Measurements from ENCODE around the gene LMBR1L. TPM values are rescaled to one million over a fixed set of nuclear protein-coding genes. Genes with fewer than 3 reads are reported as not detected.

Gene LMBR1L
- total and polyA plus RNA-seq, 8 donors: 12.9 to 76.5 (median 22.7) TPM

DNA sequence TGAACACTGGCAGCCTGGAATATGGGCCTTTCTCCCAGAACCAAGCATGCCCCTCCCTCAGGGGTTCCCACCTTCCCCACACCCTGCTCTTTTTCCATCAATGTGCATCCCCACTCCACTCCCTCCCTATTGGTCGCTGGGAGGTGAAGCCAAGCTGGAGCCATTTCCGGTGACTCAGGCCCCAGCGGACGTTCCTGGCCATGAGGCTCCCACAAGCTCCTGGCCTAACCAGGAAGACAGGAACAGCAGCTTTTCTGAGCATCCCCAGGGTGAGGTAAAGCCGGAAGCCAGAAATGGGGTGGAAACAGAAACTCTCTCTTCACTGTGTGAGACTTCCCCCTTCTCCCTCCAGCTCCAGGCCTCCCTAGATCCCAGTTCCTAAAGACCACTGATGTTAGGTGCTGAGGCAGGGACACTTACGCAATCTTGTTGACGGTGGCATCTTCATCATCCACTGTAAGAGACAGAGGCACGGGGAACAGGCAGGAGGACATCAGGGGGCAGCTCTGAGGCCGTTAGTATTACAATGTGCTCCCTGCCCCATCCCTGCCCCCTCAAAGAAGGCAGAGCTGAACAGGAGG lies 5.1 kb downstream of the LMBR1L start:
- DNase-seq (no peak), FAIRE-seq (no peak), ATAC-seq (no peak)
- WGBS, 2 donors: 84 to 85% methylated on average over 9 of the region's 9 CpGs
- Histone ChIP-seq H3K27me3 (no peaks in the 10 kb centered on the region), H3K27ac (no peak overlapping the region), H3K36me3 (peaks cover 8 to 34% (median 18%) of the 10 kb centered on the region in 3 donors), H3K4me1 (peaks cover 8 to 14% (median 11%) of the 10 kb centered on the region in 3 donors), H3K9me3 (no peaks in the 10 kb centered on the region), H3K4me3 (no peak overlapping the region)
- intact Hi-C loops (cut with DNase I): no loop called here
- TF ChIP-seq, protein P1, sequence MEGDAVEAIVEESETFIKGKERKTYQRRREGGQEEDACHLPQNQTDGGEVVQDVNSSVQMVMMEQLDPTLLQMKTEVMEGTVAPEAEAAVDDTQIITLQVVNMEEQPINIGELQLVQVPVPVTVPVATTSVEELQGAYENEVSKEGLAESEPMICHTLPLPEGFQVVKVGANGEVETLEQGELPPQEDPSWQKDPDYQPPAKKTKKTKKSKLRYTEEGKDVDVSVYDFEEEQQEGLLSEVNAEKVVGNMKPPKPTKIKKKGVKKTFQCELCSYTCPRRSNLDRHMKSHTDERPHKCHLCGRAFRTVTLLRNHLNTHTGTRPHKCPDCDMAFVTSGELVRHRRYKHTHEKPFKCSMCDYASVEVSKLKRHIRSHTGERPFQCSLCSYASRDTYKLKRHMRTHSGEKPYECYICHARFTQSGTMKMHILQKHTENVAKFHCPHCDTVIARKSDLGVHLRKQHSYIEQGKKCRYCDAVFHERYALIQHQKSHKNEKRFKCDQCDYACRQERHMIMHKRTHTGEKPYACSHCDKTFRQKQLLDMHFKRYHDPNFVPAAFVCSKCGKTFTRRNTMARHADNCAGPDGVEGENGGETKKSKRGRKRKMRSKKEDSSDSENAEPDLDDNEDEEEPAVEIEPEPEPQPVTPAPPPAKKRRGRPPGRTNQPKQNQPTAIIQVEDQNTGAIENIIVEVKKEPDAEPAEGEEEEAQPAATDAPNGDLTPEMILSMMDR (IDR thresholded peaks at IDR 0.05): no peak

DNA sequence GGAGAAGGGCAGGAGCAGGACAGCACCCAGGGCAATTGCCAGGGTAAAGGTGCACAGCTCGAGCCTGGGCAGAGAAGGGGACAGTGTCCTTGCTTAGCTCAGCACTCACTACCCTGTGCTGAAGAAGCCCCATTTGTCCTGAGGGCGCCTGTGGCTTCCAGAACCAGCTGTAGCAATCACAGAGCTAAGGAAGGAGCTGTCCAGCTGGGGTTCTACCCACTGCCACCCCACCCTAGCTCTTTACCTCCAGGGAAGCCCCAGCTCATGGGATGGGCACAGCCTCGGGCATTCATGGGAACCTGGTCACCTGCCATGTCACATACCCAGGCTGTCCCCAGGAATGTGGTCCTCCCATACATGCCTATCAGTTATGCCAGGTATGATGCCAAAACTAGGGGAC lies 5.8 kb downstream of the LMBR1L start:
- WGBS, 2 donors: 55 to 65% methylated on average over 3 of the region's 3 CpGs
- TF ChIP-seq, protein P1 (IDR thresholded peaks at IDR 0.05): no peak
- H3K9me3 ChIP-seq: no peaks in the 10 kb centered on the region
- ATAC-seq (no peak), FAIRE-seq (no peak), DNase-seq (no peak)
- no peak overlapping the region for H3K4me3 ChIP-seq
- no peaks in the 10 kb centered on the region for H3K27me3 ChIP-seq
- intact Hi-C loops (cut with DNase I): no loop called here
- peaks cover 8 to 14% (median 11%) of the 10 kb centered on the region in 3 donors for H3K4me1 ChIP-seq
- no peak overlapping the region for H3K27ac ChIP-seq
- H3K36me3 ChIP-seq: peaks cover 8 to 41% (median 23%) of the 10 kb centered on the region in 3 donors

DNA sequence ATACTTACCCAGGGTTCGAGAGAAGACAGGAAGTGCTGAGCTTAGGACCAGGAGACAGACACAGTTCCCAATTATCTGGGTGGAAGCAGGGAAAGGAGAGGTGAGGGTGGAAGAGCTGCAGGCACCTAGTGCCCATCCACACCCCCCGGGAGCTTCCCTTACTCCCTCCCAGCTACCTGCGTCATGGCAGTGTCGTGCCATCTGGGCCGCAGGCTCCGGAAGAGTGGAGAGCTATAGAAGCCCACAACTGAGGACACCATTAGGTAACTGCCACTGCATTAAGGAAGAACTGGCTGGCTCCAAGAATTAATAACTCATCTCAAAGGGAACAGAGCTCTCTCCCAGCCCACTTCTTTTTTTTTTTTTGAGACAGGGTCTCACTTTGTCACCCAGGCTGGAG lies 10.3 kb downstream of the LMBR1L start:
- intact Hi-C loops (cut with DNase I): no loop called here
- Histone ChIP-seq H3K36me3 (peaks cover 8 to 41% (median 27%) of the 10 kb centered on the region in 3 donors), H3K4me3 (no peak overlapping the region), H3K9me3 (no peaks in the 10 kb centered on the region), H3K27me3 (no peaks in the 10 kb centered on the region), H3K27ac (no peak overlapping the region), H3K4me1 (no peaks in the 10 kb centered on the region)
- TF ChIP-seq, protein P1 (IDR thresholded peaks at IDR 0.05): no peak
- no peak for DNase-seq
- FAIRE-seq: no peak
- 91 to 96% methylated on average over 6 of the region's 6 CpGs for WGBS, 2 donors
- ATAC-seq: no peak

DNA sequence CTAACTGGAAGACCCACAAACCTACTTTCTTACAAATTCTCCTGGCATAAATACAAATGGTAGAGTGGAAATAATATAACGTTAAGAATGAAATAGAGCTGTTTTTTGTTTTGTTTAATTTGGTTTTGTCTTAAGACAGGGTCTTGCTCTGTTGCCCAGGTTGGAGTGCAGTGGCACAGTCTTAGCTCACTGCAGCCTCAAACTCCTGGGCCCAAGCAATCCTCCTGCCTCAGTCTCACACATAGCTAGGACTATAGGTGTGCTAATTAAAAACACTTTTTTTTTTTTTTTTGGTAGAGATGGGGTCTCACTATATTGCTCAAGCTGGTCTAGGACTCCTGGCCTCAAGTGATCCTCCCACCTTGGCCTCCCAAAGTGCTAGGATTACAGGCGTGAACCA lies 11.9 kb downstream of the LMBR1L start:
- TF ChIP-seq, protein P1 (IDR thresholded peaks at IDR 0.05): no peak
- 91 to 96% methylated on average over 2 of the region's 2 CpGs for WGBS, 2 donors
- Histone ChIP-seq H3K36me3 (peaks cover under 1 to 35% (median 27%) of the 10 kb centered on the region in 3 donors), H3K9me3 (no peaks in the 10 kb centered on the region), H3K4me3 (no peak overlapping the region), H3K27ac (no peak overlapping the region), H3K4me1 (peaks cover 0 to 7% (median 0%) of the 10 kb centered on the region in 3 donors), H3K27me3 (no peaks in the 10 kb centered on the region)
- FAIRE-seq (no peak), ATAC-seq (no peak), DNase-seq (no peak)
- intact Hi-C loops (cut with DNase I): no loop called here

DNA sequence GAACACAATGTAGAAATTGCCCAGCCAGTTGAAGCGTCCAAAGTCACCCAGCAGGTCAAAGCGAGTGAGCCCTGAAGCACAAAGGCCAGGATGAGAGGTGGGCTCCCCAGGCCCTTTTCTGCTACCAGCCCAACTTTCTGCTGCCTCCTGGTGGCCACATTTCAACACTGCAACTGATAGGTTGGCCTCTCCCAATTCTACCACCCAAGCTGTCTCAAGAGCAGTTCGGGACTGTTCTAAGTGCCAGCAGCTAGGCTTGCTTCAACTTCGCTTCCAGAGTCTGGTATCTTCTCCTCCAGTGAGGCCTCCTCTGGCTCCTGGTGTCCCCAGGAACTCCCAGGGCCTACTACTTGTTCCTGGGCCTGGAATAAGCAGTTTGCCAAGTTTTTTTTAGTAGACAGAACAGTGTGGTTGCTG lies 12.6 kb downstream of the LMBR1L start:
- peak in 3 of 6 donors; percentile 51 to 67 (median 56) for DNase-seq

More for the DNA sequence above, 12.6 kb downstream of the LMBR1L start:
- 65 to 78% methylated on average over 4 of the region's 4 CpGs for WGBS, 2 donors
- no peaks in the 10 kb centered on the region for H3K27me3 ChIP-seq
- TF ChIP-seq, protein P1 (IDR thresholded peaks at IDR 0.05): peak; percentile 51 to 72 (median 67)
- no peak for FAIRE-seq
- H3K27ac ChIP-seq: no peak overlapping the region
- H3K9me3 ChIP-seq: no peaks in the 10 kb centered on the region
- H3K4me3 ChIP-seq: no peak overlapping the region
- intact Hi-C loops (cut with DNase I): no loop called here
- ATAC-seq: peak; percentile 49 to 79 (median 72)
- H3K4me1 ChIP-seq: peaks cover 0 to 7% (median 0%) of the 10 kb centered on the region in 3 donors
- peaks cover 0 to 29% (median 27%) of the 10 kb centered on the region in 3 donors for H3K36me3 ChIP-seq
